ENCODE data around the gene FOXL3. TPM values are rescaled to one million over a fixed set of nuclear protein-coding genes. Genes with fewer than 3 reads are reported as not detected.

Gene FOXL3
- total and polyA plus RNA-seq, 11 donors = not detected

DNA sequence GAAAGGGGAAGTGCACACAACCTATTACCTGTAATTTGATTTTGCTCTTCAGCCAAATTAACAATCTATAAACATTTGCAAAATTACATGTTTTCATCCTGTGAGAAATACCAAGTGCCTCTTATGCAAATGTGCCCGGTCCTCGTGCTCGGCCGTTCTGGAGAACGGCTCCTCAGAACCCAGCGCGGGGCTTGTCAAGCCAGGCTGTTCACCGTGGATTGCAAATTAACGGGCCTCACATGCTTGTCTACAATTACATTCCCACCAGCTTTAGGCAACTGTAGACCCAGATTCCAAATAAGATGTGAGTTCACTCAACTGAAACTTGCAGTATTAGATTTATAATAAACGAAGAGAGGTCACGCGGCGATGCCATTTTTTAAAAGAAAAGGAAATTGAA, 8.8 kb downstream of the FOXL3 start:
- Histone ChIP-seq H3K27me3 (peaks cover 0 to 26% (median 16%) of the 10 kb centered on the region in 9 donors), H3K27ac (no peak overlapping the region), H3K9me3 (no peaks in the 10 kb centered on the region), H3K36me3 (no peaks in the 10 kb centered on the region), H3K4me1 (no peaks in the 10 kb centered on the region), H3K4me3 (no peak overlapping the region)
- TF ChIP-seq CTCF (IDR thresholded peaks at IDR 0.05) = no peak
- TF ChIP-seq POLR2A (IDR thresholded peaks at IDR 0.05) = no peak
- intact Hi-C loops (cut with DNase I) = no loop called here
- no peak for ATAC-seq
- DNase-seq = peak in 1 of 5 donors; percentile 5
- WGBS, 4 donors = 82 to 86% (median 85%) methylated on average over 13 of the region's 13 CpGs

- DNase-seq (peak in 2 of 5 donors; percentile 11 to 29), ATAC-seq (no peak)
- TF ChIP-seq POLR2A (IDR thresholded peaks at IDR 0.05) (no peak), CTCF (IDR thresholded peaks at IDR 0.05) (no peak)
- intact Hi-C loops (cut with DNase I) = no loop called here
- H3K4me1 ChIP-seq = no peaks in the 10 kb centered on the region
- no peak overlapping the region for H3K27ac ChIP-seq
- no peaks in the 10 kb centered on the region for H3K36me3 ChIP-seq
- no peak overlapping the region for H3K4me3 ChIP-seq
- no peaks in the 10 kb centered on the region for H3K9me3 ChIP-seq
- 91 to 92% (median 91%) methylated on average over 14 to 15 of the region's 15 CpGs for WGBS, 4 donors
- H3K27me3 ChIP-seq = peaks cover 0 to 22% (median 14%) of the 10 kb centered on the region in 9 donors
Measured at GRCh38 chr7:299169-299568, 9.2 kb downstream of the FOXL3 start.

GRCh38 chr7:299628-300027, 9.7 kb downstream of the FOXL3 start:
- no peaks in the 10 kb centered on the region for H3K4me1 ChIP-seq
- H3K27me3 ChIP-seq = peaks cover 0 to 18% (median 13%) of the 10 kb centered on the region in 9 donors
- no peaks in the 10 kb centered on the region for H3K9me3 ChIP-seq
- no peaks in the 10 kb centered on the region for H3K36me3 ChIP-seq
- no peak overlapping the region for H3K4me3 ChIP-seq
- TF ChIP-seq POLR2A (IDR thresholded peaks at IDR 0.05) (no peak), CTCF (IDR thresholded peaks at IDR 0.05) (no peak)
- intact Hi-C loops (cut with DNase I) = no loop called here
- ATAC-seq (no peak), DNase-seq (peak in 2 of 5 donors; percentile 15 to 37)
- 88 to 92% (median 91%) methylated on average over 15 to 16 of the region's 16 CpGs for WGBS, 4 donors
- no peak overlapping the region for H3K27ac ChIP-seq

- ATAC-seq (no peak), DNase-seq (peak in 2 of 5 donors; percentile 14 to 28)
- TF ChIP-seq CTCF (IDR thresholded peaks at IDR 0.05) (no peak), POLR2A (IDR thresholded peaks at IDR 0.05) (no peak)
- WGBS, 4 donors = 82 to 85% (median 83%) methylated on average over 10 of the region's 10 CpGs
- Histone ChIP-seq H3K27me3 (peaks cover 0 to 13% (median 9%) of the 10 kb centered on the region in 9 donors), H3K36me3 (no peaks in the 10 kb centered on the region), H3K9me3 (no peaks in the 10 kb centered on the region), H3K4me1 (no peaks in the 10 kb centered on the region), H3K4me3 (no peak overlapping the region), H3K27ac (no peak overlapping the region)
- intact Hi-C loops (cut with DNase I) = no loop called here
Measured at GRCh38 chr7:300048-300447, 10.1 kb downstream of the FOXL3 start.
